Lower leg skin (tissue), 4 donors: Measurements from ENCODE around the gene CITED4. TPM values are rescaled to one million over a fixed set of nuclear protein-coding genes. Genes with fewer than 3 reads are reported as not detected.

Experiments
- DNase-seq, 2 donors: peaks; one replicate each; pipeline ENCODE4 v3.0.0-alpha.2; 2019; ENCODE audit warnings: low spot score in 2 of 2
- H3K4me3 ChIP-seq: fragments of 200-600 bp; sonication (generic); 2 replicates; pipeline ENCODE4 v1.5.1; 2017; ENCODE audit warnings: mild to moderate bottlenecking, low read depth; ENCODE audit not compliant: poor library complexity, severe bottlenecking
- POLR2A ChIP-seq, 2 donors: fragments of 450-650 bp; IDR thresholded peaks; one replicate each; pipeline ENCODE4 v1.6.1; 2016 to 2017; ENCODE audit warnings: antibody characterized with exemption in 2 of 2, mild to moderate bottlenecking in 1 of 2, moderate library complexity in 1 of 2
- whole genome bisulfite sequencing, 2 donors: methylation state at CpG; one replicate each; pipeline ENCODE4 v1.1.5; 2018; 5-methylcytosine and 5-hydroxymethylcytosine counted together
- intact Hi-C: fragments of 100-400 bp; cut with DNase I; formaldehyde crosslinking; loops from one replicate; pipeline ENCODE4 v1.15.0; 2023; ENCODE audit warnings: low total_unique reads
- total RNA-seq, 4 donors: library from RNA; depleted of rRNA; stranded (reverse); fragments of >200 nt; gene quantifications; one replicate each; pipeline ENCODE4 v1.1.0, GENCODE V29; 2016
- TF ChIP-seq, protein P1 (sequence below), 3 donors: fragments of 450-650 bp; IDR thresholded peaks; one replicate each; pipeline ENCODE4 v1.5.1; 2016; ENCODE audit warnings: antibody characterized with exemption in 3 of 3, mild to moderate bottlenecking in 3 of 3, moderate library complexity in 2 of 3

The CITED4 gene
- total RNA-seq, 4 donors from 2014 or later = 135 to 172 (median 150) TPM

GRCh38 chr1:40856656-40857302, 5.4 kb downstream of the CITED4 start:
- no peak overlapping the region for H3K4me3 ChIP-seq
- WGBS, 2 donors = 92 to 95% methylated on average over 9 of the region's 9 CpGs
- intact Hi-C loops = no loop called here
- DNase-seq = no peak
- TF ChIP-seq, protein P1, sequence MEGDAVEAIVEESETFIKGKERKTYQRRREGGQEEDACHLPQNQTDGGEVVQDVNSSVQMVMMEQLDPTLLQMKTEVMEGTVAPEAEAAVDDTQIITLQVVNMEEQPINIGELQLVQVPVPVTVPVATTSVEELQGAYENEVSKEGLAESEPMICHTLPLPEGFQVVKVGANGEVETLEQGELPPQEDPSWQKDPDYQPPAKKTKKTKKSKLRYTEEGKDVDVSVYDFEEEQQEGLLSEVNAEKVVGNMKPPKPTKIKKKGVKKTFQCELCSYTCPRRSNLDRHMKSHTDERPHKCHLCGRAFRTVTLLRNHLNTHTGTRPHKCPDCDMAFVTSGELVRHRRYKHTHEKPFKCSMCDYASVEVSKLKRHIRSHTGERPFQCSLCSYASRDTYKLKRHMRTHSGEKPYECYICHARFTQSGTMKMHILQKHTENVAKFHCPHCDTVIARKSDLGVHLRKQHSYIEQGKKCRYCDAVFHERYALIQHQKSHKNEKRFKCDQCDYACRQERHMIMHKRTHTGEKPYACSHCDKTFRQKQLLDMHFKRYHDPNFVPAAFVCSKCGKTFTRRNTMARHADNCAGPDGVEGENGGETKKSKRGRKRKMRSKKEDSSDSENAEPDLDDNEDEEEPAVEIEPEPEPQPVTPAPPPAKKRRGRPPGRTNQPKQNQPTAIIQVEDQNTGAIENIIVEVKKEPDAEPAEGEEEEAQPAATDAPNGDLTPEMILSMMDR (IDR thresholded peaks at IDR 0.05) = no peak
- no peak for TF ChIP-seq POLR2A (IDR thresholded peaks at IDR 0.05)

DNA sequence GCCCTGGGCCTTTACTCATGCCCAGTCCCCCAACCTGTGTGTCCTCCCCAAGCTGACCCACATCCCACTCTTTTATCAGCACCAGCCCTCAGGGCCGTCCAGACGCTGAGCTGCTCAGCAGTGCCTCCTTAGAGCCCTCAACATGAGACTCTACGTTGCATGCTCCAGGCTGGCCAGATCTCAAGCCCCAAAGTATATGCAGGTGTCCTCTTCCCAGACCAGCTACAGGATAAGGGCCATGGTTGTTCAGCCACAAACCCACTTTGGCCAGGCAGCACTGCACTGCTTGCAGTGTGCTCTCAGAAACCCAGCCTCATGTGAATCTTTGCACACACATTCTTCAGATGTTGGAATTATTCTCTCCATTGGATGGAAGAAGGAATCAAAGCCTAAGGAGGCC, 6.0 kb downstream of the CITED4 start:
- WGBS, 2 donors = 85 to 93% methylated on average over 3 of the region's 3 CpGs
- no peak overlapping the region for H3K4me3 ChIP-seq
- TF ChIP-seq, protein P1 (IDR thresholded peaks at IDR 0.05) = no peak
- no peak for DNase-seq
- intact Hi-C loops = no loop called here

DNA sequence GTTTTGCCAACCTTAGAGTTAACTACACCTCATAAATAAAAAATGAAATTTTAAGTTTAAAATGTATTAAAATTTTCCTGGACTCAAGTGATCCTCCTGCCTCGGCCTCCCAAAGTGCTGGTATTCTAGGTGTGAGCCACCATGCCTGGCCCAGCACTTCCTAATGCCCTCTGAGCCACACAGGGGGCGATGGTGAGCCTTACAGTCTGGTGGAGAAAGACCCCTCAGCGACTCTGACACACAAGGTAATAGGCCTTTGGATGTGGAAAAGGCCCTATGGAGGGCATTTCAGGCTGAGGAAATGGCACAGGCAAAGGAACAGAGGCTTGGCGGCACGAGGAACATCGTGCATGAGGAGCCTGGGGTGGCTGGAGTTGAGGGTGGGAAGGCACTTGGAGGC, 6.7 kb downstream of the CITED4 start:
- TF ChIP-seq, protein P1 (IDR thresholded peaks at IDR 0.05) = no peak
- 83 to 92% methylated on average over 6 of the region's 6 CpGs for WGBS, 2 donors
- DNase-seq = no peak
- intact Hi-C loops = no loop called here
- no peak overlapping the region for H3K4me3 ChIP-seq

DNA sequence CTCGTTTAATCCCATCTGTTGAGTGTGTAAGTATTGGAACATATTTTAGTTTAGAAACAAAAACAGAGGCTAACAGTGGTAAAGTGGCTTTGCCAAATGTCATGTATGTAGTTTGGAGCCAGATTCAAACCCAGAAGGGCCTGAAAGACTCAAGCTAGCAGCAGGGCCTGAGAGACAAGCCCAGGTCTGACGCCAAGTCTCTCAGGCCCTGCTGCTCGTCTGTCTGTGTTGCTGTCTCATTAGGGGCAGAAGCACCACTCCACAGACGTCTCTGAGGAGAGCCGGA, 8.3 kb downstream of the CITED4 start:
- no peak for DNase-seq
- intact Hi-C loops = no loop called here
- no peak for TF ChIP-seq POLR2A (IDR thresholded peaks at IDR 0.05)
- TF ChIP-seq, protein P1 (IDR thresholded peaks at IDR 0.05) = no peak
- WGBS, 2 donors = 38 to 57% methylated on average over 5 of the region's 5 CpGs
- no peak overlapping the region for H3K4me3 ChIP-seq

DNA sequence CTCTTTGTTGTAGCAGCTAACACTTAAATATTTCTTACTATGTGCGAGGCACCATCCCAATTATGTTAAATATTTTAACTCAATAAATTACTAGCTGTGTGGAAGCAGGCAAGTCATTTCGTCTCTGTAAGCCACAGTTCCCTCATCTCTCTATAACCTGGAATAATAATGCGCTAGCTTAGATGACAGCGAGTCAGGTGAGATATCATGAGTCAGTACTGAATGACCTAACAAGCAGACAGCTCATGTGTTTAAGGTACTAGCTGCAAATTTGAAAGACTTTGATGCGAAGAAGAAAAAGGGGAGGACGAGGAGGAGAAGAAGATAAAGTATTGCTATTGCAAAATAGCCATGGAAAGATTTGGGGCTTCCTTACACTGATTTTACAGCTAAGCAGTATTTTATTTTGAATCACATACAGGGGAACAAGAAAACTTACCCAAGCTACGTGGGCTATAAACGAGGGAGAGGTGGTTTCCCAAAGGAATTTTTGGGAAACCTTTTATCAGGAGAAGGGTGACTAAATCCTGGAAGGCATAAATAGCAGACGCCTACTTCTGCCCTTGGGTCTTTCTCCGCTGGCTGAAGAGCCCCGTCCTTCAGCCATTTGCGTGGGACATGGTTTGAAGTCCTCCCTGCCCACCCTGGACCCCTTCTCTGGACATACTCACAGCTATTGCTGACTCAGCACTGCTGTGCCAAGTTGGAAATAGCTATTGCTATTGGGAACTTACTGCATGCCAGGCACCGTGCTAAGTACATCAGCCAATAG, 8.9 kb downstream of the CITED4 start:
- H3K4me3 ChIP-seq = no peak overlapping the region
- DNase-seq = no peak
- intact Hi-C loops = no loop called here
- TF ChIP-seq, protein P1 (IDR thresholded peaks at IDR 0.05) = no peak
- TF ChIP-seq POLR2A (IDR thresholded peaks at IDR 0.05) = no peak
- 70 to 72% methylated on average over 13 of the region's 13 CpGs for WGBS, 2 donors

DNA sequence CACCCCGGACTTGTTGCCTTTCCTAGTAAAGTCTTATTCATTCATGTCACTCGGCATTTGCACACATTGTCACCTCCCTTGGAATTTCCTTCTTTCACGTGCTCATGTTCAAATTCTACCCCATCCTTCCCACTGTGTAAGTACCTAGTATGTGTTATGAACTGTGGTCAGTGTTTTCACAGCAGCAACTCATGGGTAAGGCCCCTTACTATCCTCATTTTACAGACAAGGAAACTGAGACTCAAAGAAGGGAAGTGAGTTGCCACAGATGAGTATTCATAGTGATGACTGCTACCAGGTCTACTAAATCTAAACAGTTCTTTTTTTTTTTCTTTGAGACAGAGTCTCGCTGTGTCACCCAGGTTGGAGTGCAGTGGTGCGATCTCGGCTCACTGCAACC, 10.5 kb downstream of the CITED4 start:
- intact Hi-C loops = no loop called here
- no peak overlapping the region for H3K4me3 ChIP-seq
- DNase-seq = no peak
- TF ChIP-seq POLR2A (IDR thresholded peaks at IDR 0.05) = no peak
- TF ChIP-seq, protein P1 (IDR thresholded peaks at IDR 0.05) = no peak
- WGBS, 2 donors = 80 to 90% methylated on average over 6 of the region's 6 CpGs
